ENCODE results near the gene TTC31. TPM values are rescaled to one million over a fixed set of nuclear protein-coding genes. Genes with fewer than 3 reads are reported as not detected.
A peak's percentile ranks its signal among the peaks of the same experiment; 100 is the strongest.

TTC31 gene
- total RNA-seq, 1 experiment from 2014 or later = 38.7 TPM

- BruUV-seq (replicated peaks) = no TSS peak
- DNase-seq (ENCODE audit: low read depth, low spot score) = no peak
- H3K27ac ChIP-seq (ENCODE audit: low read length) = no peak overlapping the region
- no peaks in the 10 kb centered on the region for H3K9me3 ChIP-seq (ENCODE audit: control insufficient read depth, insufficient read depth, low read depth, low read length)
- peaks cover 6% of the 10 kb centered on the region for H3K4me1 ChIP-seq (ENCODE audit: control insufficient read depth, insufficient read depth, low read length)
- no peaks in the 10 kb centered on the region for H3K27me3 ChIP-seq (ENCODE audit: control insufficient read depth, insufficient read depth, low read length)
- ChIA-PET POLR2A (no interaction called here), CTCF (no interaction called here)
- intact Hi-C loops (cut with micrococcal nuclease; ENCODE audit: unreplicated experiment) (no loop called here), in situ Hi-C loops (cut with HindIII; ENCODE audit: low pct_unique_long_range_greater_than_20kb, low sequenced_read_pairs) (no loop called here)
- TF ChIP-seq REST (IDR thresholded peaks at IDR 0.05; ENCODE audit: insufficient read depth in 1 of 2, low read depth in 2 of 2, low read length in 1 of 2) (no peak), CTCF (IDR thresholded peaks at IDR 0.05) (no peak), TCF7L2 (IDR thresholded peaks at IDR 0.05; ENCODE audit: low read depth, low read length) (no peak), SIN3A (IDR thresholded peaks at IDR 0.05; ENCODE audit: borderline replicate concordance, insufficient read depth, low read depth, low read length) (no peak), POLR2AphosphoS5 (IDR thresholded peaks at IDR 0.05; ENCODE audit: low read depth, low read length) (no peak)
- H3K36me3 ChIP-seq (ENCODE audit: control insufficient read depth, insufficient read depth, low read length) = peaks cover 3% of the 10 kb centered on the region
- no peak overlapping the region for H3K4me3 ChIP-seq (ENCODE audit: low read depth in 2 of 2, low read length in 2 of 2)
- no peak for ATAC-seq
Observed at GRCh38 chr2:74524955-74525716, 42.3 kb downstream of the TTC31 start.

- Histone ChIP-seq H3K36me3 (ENCODE audit: control insufficient read depth, insufficient read depth, low read length) (peaks cover 3% of the 10 kb centered on the region), H3K4me1 (ENCODE audit: control insufficient read depth, insufficient read depth, low read length) (peaks cover 6% of the 10 kb centered on the region), H3K27me3 (ENCODE audit: control insufficient read depth, insufficient read depth, low read length) (no peaks in the 10 kb centered on the region), H3K27ac (ENCODE audit: low read length) (no peak within 1 kb of the TSS), H3K4me3 (ENCODE audit: low read depth in 2 of 2, low read length in 2 of 2) (no peak within 1 kb of the TSS), H3K9me3 (ENCODE audit: control insufficient read depth, insufficient read depth, low read depth, low read length) (no peaks in the 10 kb centered on the region)
- in situ Hi-C loops (cut with HindIII; ENCODE audit: low pct_unique_long_range_greater_than_20kb, low sequenced_read_pairs) (no loop called here), intact Hi-C loops (cut with micrococcal nuclease; ENCODE audit: unreplicated experiment) (no loop called here)
- DNase-seq (ENCODE audit: low read depth, low spot score) (no peak), ATAC-seq (no peak)
- no TSS peak for BruUV-seq (replicated peaks)
- TF ChIP-seq CTCF (IDR thresholded peaks at IDR 0.05) (no peak), POLR2AphosphoS5 (IDR thresholded peaks at IDR 0.05; ENCODE audit: low read depth, low read length) (peak; percentile 48)
- POLR2A ChIA-PET = no interaction called here
- CTCF ChIA-PET = no interaction called here
Observed at GRCh38 chr2:74525717-74526648, 43.1 kb downstream of the TTC31 start, which contains the start of gene DQX1. Gene DQX1, minus strand, starts transcription at chr2:74526231. Its CDS starts 502 bp downstream, at chr2:74525729.

Measured in Panc1 (cell line).